HepG2 (cell line): ENCODE measurements around the gene KLRF2. TPM values are rescaled to one million over a fixed set of nuclear protein-coding genes. Genes with fewer than 3 reads are reported as not detected.

Experiments
- ATAC-seq: fragments of 200-7000 bp; cut with Tn5 transposase; 3 replicates; pipeline ENCODE4 v1.9.1; 2020; ENCODE audit warnings: mild to moderate bottlenecking, moderate library complexity
- BruUV-seq: library from RNA; stranded (reverse); fragments of 400-500 nt; replicated peaks from 2 replicates; lab custom pipeline; 2021; lab: Mats Ljungman, UMichigan
- CTCF ChIA-PET: fragments of 300-600 bp; formaldehyde crosslinking; extraction: SDS; loops from one replicate; lab custom pipeline; 2021; ENCODE audit warnings: low total read pairs, inconsistent platforms, low intra/inter-chr PET ratio; lab: Yijun Ruan, JAX
- POLR2A ChIA-PET: fragments of 350-600 bp; sonication (Branson Sonifier 250); formaldehyde crosslinking; loops from one replicate; lab custom pipeline; 2020; ENCODE audit warnings: antibody characterized with exemption, inconsistent platforms; lab: Yijun Ruan, JAX
- DNase-seq: peaks from one replicate; pipeline ENCODE4 v3.0.0-alpha.2; 2015; ENCODE audit warnings: low spot score
- FAIRE-seq: peaks from 3 replicates; lab custom pipeline; 2011; peaks lifted over from hg19 to GRCh38; lab: Jason Lieb, UNC
- H2AFZ ChIP-seq: one replicate; pipeline ENCODE4 v1.6.1; 2011; ENCODE audit warnings: low read length, inconsistent platforms
- H3K27ac ChIP-seq: fragments of 300-600 bp; 3 replicates; pipeline ENCODE4 v1.8.0; 2011; ENCODE audit warnings: mixed run types, mild to moderate bottlenecking, mixed read lengths, low read length, inconsistent platforms; ENCODE audit not compliant: insufficient read depth; ENCODE audit errors: extremely low read length
- H3K27me3 ChIP-seq, 2 experiments: fragments of 200-600 bp in 1 of 2; 2 replicates in 1 of 2; 3 replicates in 1 of 2; pipeline versions ENCODE4 v1.6.0 to v1.8.0; 2011; ENCODE audit warnings: low read length in 2 of 2, mild to moderate bottlenecking in 2 of 2, moderate library complexity in 2 of 2, inconsistent platforms in 1 of 2; ENCODE audit not compliant: insufficient read depth in 2 of 2, control insufficient read depth in 1 of 2
- H3K36me3 ChIP-seq, 2 experiments: fragments of 200-600 bp in 1 of 2; replicated peaks in 1 of 2; 2 replicates in 1 of 2; 3 replicates in 1 of 2; pipeline versions ENCODE4 v1.5.1 to v1.8.0; 2011; ENCODE audit warnings: low read length in 2 of 2, inconsistent platforms in 1 of 2; ENCODE audit not compliant: insufficient read depth in 2 of 2, control insufficient read depth in 1 of 2
- H3K4me1 ChIP-seq: 2 replicates; pipeline ENCODE4 v1.5.1; 2012; ENCODE audit warnings: low read length, inconsistent platforms; ENCODE audit not compliant: insufficient read depth
- H3K4me2 ChIP-seq: 2 replicates; pipeline ENCODE4 v1.6.0; 2011; ENCODE audit warnings: low read depth, low read length, inconsistent platforms
- H3K4me3 ChIP-seq, 3 experiments: fragments of 200-600 bp in 1 of 3; sonication (generic), shearing (Covaris generic) in 1 of 3; replicated peaks in 1 of 3; 2 replicates each; pipeline ENCODE4 v1.5.1; 2011 to 2016; ENCODE audit warnings: low read length in 3 of 3, inconsistent platforms in 2 of 3, low read depth in 2 of 3, mild to moderate bottlenecking in 2 of 3, control low read depth in 1 of 3, mixed read lengths in 1 of 3; ENCODE audit not compliant: insufficient read depth in 1 of 3
- H3K79me2 ChIP-seq: one replicate; pipeline ENCODE4 v1.6.1; 2011; ENCODE audit warnings: low read length, inconsistent platforms; ENCODE audit not compliant: insufficient read depth
- H3K9ac ChIP-seq: 2 replicates; pipeline ENCODE4 v1.6.0; 2011; ENCODE audit warnings: mild to moderate bottlenecking, low read depth, low read length, inconsistent platforms; ENCODE audit not compliant: insufficient read depth
- H3K9me3 ChIP-seq: 2 replicates; pipeline ENCODE4 v1.5.1; 2012; ENCODE audit warnings: mild to moderate bottlenecking, low read length
- H4K20me1 ChIP-seq: 2 replicates; pipeline ENCODE4 v1.6.0; 2011; ENCODE audit warnings: inconsistent platforms, mild to moderate bottlenecking, low read length, moderate library complexity; ENCODE audit not compliant: insufficient read depth
- CAMTA2 ChIP-seq: sonication (generic); formaldehyde crosslinking; IDR thresholded peaks from 2 replicates; pipeline ENCODE4 v1.4.0; 2020; ENCODE audit warnings: mild to moderate bottlenecking, missing genetic modification reagents, borderline replicate concordance
- NCOR1 ChIP-seq: fragments of 200-600 bp; sonication (generic); IDR thresholded peaks from 2 replicates; pipeline ENCODE4 v1.7.0; 2017; ENCODE audit warnings: antibody characterized with exemption, low read length, borderline replicate concordance
- NR2F1 ChIP-seq, 2 experiments: fragments of 450-650 bp in 1 of 2; formaldehyde crosslinking in 1 of 2; IDR thresholded peaks; 2 replicates each; pipeline versions ENCODE4 v1.5.0 to v1.6.1; 2016 to 2020; ENCODE audit warnings: mild to moderate bottlenecking in 1 of 2, missing compliant biosample characterization in 1 of 2, missing genetic modification reagents in 1 of 2, moderate library complexity in 1 of 2
- RARG ChIP-seq: sonication (generic); formaldehyde crosslinking; IDR thresholded peaks from 2 replicates; pipeline ENCODE4 v1.4.0; 2020; ENCODE audit warnings: low read depth, mild to moderate bottlenecking, missing genetic modification reagents
- RERE ChIP-seq: IDR thresholded peaks from 2 replicates; pipeline ENCODE4 v1.6.1; 2016; ENCODE audit warnings: low read depth, missing genetic modification reagents, missing compliant biosample characterization
- ZNF329 ChIP-seq: sonication (generic); formaldehyde crosslinking; IDR thresholded peaks from 2 replicates; pipeline ENCODE4 v1.9.0; 2021; ENCODE audit warnings: low read depth, mild to moderate bottlenecking, missing genetic modification reagents
- ZNF432 ChIP-seq: sonication (generic); formaldehyde crosslinking; IDR thresholded peaks from 2 replicates; pipeline ENCODE4 v1.5.0; 2020; ENCODE audit warnings: missing genetic modification reagents, mild to moderate bottlenecking, borderline replicate concordance
- ZNF891 ChIP-seq: sonication (generic); formaldehyde crosslinking; IDR thresholded peaks from 2 replicates; pipeline ENCODE4 v1.5.0; 2020; ENCODE audit warnings: mild to moderate bottlenecking, missing genetic modification reagents
- WGBS: methylation state at CpG from one replicate; pipeline ENCODE4 v1.1.6; 2017; ENCODE audit warnings: low lambda C conversion rate; 5-methylcytosine and 5-hydroxymethylcytosine counted together
- in situ Hi-C: cut with HindIII; loops from 2 replicates; pipeline ENCODE4 v1.10.0; 2017; ENCODE audit warnings: low pct_unique_long_range_greater_than_20kb; ENCODE audit not compliant: extremely low pct_ligation_motif_present
- intact Hi-C: fragments of 100-400 bp; cut with micrococcal nuclease; formaldehyde crosslinking; loops from one replicate; pipeline ENCODE4 v1.10.0; 2022; ENCODE audit not compliant: unreplicated experiment
- polyA plus RNA-seq, 8 experiments: library from polyadenylated mRNA; depleted of rRNA in 3 of 8; stranded (reverse) in 7 of 8; unstranded in 1 of 8; fragments of >200 nt; fragmentation: Illumina TruSeq in 4 of 8; extraction: Trizol in 4 of 8; gene quantifications; 2 replicates each; pipeline versions ENCODE4 v1.2.1 to v1.2.3, GENCODE V29; 2011 to 2016; ENCODE audit warnings: low read depth in 4 of 8, missing spikeins in 1 of 8, mixed read lengths in 1 of 8; ENCODE audit not compliant: insufficient read depth in 1 of 8
- total RNA-seq, 5 experiments: library from RNA; depleted of rRNA; stranded (reverse); fragments of >200 nt; fragmentation: Illumina TruSeq; extraction: Trizol; gene quantifications; 2 replicates each; pipeline ENCODE4 v1.2.3, GENCODE V29; 2016; ENCODE audit warnings: low read depth in 1 of 5
- TF ChIP-seq, protein P1 (sequence below): IDR thresholded peaks from 2 replicates; pipeline ENCODE4 v1.6.1; 2018; ENCODE audit warnings: missing genetic modification reagents, mild to moderate bottlenecking, missing compliant biosample characterization

Gene KLRF2
- total and polyA plus RNA-seq, 2 of the 13 experiments (the other 11 are each of a cell fraction or from before 2014, with no cell fraction given) = not detected

- in situ Hi-C loops = no loop called here
- Histone ChIP-seq H3K4me2 (no peak overlapping the region), H3K9ac (no peak overlapping the region), H3K4me3 (no peak overlapping the region), H4K20me1 (no peaks in the 10 kb centered on the region), H3K79me2 (no peaks in the 10 kb centered on the region), H3K27me3 (peaks cover 0 to 7% of the 10 kb centered on the region in 2 experiments; a peak in 2 of 5 replicates), H3K27ac (no peak overlapping the region), H3K36me3 (no peaks in the 10 kb centered on the region), H3K9me3 (peaks cover 32% of the 10 kb centered on the region), H2AFZ (no peak overlapping the region), H3K4me1 (no peaks in the 10 kb centered on the region)
- DNase-seq = no peak
- BruUV-seq = no TSS peak
- CTCF ChIA-PET = no interaction called here
- 35% methylated on average over 4 of the region's 4 CpGs for WGBS
- no peak for FAIRE-seq
- no peak for ATAC-seq
- intact Hi-C loops = no loop called here
- POLR2A ChIA-PET = no interaction called here
- no peak for TF ChIP-seq ZNF329 (CRISPR knock-in tag)
- no peak for TF ChIP-seq CAMTA2 (CRISPR knock-in tag)
- TF ChIP-seq ZNF432 (CRISPR knock-in tag) = no peak
- no peak for TF ChIP-seq ZNF891 (CRISPR knock-in tag)
- no peak for TF ChIP-seq RARG (CRISPR knock-in tag)
- TF ChIP-seq, protein P1, sequence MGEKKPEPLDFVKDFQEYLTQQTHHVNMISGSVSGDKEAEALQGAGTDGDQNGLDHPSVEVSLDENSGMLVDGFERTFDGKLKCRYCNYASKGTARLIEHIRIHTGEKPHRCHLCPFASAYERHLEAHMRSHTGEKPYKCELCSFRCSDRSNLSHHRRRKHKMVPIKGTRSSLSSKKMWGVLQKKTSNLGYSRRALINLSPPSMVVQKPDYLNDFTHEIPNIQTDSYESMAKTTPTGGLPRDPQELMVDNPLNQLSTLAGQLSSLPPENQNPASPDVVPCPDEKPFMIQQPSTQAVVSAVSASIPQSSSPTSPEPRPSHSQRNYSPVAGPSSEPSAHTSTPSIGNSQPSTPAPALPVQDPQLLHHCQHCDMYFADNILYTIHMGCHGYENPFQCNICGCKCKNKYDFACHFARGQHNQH (CRISPR knock-in tag) = no peak
- no peak for TF ChIP-seq RERE (CRISPR knock-in tag)
- no peak for TF ChIP-seq NR2F1 (CRISPR knock-in tag; IDR thresholded peaks at IDR 0.05)
- no peak for TF ChIP-seq NCOR1
Observed at GRCh38 chr12:9908350-9908749, 27.1 kb downstream of the KLRF2 start.
